Stimulated activated CD4-positive, alpha-beta T cell treated with anti-CD3 and anti-CD28 coated beads, TNF-alpha, amount 100 ng/mL, for 24 hours (primary cell): ENCODE results near the gene SAMD4B.

Source experiments
- DNase-seq, 3 experiments: peaks; one replicate each; pipeline ENCODE4 v3.0.0-alpha.2; 2020; ENCODE audit warnings: low read depth in 3 of 3

The SAMD4B gene

DNA sequence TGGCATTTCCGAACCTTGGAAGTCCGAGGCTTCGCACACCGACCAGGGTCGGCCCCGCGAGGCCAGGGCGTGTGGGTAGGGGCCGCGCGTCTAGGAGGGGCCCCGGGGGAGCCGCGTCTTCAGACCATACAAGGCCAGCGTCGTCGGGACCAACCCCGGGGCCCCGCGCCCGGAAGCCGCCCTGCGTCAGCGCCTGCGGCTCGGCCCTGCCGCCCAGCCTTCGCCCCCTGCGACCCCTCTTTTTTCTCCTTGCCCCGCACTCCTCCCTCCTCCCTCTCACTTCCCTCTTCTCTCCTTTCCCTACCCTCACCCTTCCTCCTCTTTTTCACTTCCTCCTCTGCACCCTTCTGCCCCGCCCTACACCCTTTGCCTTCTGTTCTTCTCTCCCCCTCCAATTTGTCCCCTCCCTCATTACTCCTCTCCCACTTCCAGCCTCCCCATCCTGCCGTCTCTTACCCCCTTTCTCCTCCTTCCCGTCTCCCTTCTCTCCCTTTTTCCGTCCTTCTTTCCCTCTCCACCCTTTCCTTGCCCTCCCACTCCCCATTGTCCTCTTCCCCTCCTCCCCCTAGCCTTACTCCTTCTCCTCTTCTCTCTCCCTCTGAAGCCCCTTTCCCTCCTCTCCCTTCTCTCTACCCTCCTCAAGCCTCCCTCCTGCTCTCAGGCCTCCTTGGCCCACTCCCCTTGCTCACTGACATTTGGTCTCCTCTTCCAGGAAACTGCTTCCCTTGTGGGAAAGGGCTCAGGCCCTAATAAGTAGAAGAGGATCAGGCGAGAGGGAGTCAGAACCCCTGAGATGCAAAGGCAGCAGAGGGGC is 68.0 kb downstream of the SAMD4B start:
- peak in 1 of 3 experiments; percentile 58 for DNase-seq

DNA sequence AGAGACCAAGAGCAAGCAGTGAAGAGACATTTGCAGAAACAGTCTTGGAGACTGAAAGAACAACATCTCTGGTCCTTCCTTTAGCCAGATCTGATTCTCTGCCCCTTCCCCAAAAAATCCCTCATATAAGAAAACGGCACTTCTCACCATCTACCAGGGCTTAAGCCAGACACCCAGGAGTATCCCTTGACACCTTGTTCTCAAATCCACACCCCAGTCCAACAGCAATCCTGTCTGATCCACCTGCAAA is 68.5 kb downstream of the SAMD4B start:
- no peak for DNase-seq

DNA sequence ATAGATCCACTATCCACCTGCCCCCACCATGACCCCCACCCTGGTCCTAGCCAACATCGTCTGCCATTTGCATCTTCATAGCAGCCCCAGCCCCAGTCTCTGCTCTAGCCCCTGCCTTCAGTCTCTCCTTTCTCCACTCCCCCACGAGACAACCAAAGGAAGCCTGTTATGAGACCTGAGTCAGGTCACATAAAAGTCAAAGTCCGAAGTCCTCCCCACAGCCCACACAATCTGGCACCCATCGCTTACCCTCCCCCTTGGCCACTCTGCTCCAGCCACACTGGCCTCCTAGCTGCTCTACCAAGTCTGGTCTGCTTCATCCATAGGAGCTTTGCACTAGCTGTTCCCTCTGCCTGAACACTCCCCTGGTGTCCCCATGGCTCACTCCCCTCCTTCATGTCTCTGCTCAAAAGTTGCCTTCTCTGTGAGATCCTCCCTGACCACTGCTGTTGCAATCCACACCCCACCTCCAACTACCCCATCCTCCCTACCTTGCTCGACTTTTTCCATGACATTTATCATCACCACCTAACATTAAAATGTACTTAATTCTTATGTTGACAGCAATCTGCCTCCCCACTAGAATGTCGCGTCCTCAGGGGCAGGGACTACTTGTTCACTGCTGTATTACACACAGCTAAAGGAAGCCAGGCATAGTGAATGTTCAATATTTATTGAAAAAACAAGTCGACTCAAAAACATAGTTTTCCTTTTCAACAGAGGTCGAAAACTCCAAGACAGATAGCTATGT is 69.0 kb downstream of the SAMD4B start:
- no peak for DNase-seq

DNA sequence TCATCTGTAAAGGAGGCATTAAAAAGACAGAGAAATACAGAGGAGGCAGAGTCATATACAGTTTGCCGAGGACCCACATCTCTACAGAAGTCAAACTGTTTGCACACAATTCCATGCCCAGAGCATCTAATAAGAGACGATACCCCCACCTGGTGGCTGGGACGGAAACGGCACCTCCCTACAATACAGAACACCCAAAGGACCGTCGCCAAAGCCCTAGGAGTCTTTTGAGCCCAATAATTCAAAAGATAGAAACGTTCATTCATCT is 69.5 kb downstream of the SAMD4B start:
- DNase-seq: peak; percentile 81 to 91 (median 89)

DNA sequence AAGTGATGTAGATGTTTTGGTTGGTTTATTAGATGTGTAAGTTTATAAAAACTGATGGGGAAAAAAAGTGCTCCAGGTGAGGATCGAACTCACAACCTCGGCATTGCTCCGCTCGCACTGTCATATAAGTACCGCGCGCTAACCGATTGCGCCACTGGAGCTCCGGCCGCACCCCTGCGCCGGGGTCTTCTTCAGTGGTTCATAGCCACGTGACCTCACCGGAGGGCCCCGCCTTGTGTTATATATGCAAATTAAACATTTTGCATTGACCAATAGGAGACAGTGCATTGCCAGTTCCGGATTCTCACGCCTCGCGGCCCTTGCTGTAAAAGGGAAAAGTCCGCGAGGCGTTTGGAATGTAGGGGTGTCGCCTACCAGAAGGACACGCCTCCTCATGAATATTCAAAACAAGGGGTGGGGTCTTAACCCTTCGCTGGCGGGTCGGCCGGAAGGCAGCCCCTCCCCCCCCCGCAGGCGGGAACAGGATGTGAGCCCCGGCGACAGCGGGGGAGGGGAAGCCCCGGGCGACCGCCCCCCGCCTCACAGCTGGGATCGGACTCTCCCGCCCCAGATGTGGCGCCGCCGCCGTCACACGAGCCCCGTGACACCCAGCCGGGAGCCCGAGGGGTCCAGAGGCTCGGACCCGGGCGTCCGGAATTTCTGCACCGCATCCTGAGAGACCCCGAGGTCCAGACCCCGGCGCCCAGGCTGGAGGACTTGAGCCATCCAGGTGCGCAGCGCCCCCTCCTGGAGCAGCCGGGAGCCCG is 70.1 kb downstream of the SAMD4B start, which contains the start of gene PLEKHG2:
Gene PLEKHG2 (plus strand): TSS at position 570 of the 767 bp plus-strand sequence. CDS start 1,418 bp downstream, outside the sequence.
- peak; percentile 92 to 97 (median 96) for DNase-seq

DNA sequence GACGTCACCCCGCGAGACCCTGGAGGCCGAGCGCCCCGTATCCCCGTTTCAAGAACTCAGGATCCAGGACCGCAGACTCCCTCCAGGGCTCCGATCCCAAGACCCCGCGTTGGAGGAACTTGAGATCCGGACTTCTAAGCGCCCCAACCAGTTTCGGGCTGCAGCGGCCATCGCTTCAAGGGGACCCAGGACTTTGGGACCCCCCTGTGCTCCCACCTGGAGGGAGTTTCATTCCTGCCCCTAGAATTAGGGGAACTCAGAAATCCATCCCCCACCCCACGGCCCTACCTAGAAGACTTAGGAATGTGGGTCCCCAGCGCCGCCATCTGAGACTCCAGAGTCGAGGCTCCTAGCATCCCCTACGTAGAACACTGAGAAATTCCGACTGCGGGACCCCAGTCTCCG is 70.6 kb downstream of the SAMD4B start:
- no peak for DNase-seq

DNA sequence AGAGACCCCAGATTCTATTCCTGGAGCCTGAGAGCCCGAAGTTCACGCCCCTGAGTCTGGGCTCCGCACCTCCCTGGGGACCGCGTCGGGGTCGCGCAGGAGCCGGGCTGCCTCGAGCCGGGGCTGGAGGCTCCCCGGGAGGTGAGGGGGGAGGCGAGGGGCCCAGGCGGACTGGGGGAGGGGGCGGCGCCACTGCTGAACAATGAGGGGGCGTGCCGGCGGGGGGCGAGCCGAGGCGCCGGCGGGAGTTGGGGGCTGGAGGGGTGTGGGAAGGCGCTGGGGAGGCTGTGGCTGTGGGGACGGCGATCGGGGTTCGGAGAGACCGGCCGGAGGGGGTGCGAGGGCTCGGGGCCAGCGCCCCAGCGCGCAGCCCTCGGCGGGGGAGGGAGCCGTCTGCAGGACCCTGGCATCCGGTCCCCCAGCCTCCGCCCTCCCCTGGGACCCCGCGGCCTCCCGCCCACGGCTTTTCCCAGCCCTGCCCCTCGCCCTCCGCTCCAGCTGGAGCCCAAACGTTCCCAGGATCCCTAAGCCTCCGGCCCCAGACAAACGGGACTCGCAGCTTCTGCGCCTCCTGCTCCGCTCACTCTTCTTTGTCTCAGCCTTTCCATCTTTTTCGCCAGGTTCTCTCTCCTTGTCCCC is 71.2 kb downstream of the SAMD4B start:
- DNase-seq: no peak

DNA sequence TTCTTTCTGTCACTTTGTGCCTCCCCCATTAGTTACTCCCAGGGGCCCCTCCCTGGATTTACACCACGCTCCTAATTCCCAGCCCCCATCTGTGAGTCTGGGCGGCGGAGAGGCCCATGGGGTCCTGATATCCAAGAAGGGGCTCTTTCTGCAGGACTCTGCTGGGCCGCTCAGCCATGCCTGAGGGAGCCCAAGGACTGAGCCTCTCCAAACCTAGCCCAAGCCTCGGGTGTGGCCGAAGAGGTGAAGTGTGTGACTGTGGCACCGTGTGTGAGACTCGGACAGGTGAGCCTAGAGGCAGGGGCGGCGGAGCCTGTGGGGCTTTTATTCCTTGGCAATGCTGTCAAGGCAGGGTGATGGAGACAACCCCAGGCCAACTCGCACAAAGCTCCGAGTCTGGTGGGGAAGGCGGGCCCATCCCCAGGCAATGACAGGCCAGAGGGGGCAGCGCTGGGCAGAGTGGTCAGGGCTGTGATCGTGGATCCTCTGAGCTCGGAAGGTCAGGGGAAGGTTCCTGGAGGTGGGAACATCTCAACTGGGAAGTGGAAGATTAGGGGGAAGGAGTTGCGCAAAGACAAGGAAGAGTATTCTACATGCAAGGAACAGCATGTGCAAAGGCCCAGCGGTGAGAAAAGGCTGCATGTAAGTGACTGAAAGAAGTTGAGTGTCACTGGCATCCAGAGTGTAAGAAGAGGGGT is 71.8 kb downstream of the SAMD4B start:
- no peak for DNase-seq

DNA sequence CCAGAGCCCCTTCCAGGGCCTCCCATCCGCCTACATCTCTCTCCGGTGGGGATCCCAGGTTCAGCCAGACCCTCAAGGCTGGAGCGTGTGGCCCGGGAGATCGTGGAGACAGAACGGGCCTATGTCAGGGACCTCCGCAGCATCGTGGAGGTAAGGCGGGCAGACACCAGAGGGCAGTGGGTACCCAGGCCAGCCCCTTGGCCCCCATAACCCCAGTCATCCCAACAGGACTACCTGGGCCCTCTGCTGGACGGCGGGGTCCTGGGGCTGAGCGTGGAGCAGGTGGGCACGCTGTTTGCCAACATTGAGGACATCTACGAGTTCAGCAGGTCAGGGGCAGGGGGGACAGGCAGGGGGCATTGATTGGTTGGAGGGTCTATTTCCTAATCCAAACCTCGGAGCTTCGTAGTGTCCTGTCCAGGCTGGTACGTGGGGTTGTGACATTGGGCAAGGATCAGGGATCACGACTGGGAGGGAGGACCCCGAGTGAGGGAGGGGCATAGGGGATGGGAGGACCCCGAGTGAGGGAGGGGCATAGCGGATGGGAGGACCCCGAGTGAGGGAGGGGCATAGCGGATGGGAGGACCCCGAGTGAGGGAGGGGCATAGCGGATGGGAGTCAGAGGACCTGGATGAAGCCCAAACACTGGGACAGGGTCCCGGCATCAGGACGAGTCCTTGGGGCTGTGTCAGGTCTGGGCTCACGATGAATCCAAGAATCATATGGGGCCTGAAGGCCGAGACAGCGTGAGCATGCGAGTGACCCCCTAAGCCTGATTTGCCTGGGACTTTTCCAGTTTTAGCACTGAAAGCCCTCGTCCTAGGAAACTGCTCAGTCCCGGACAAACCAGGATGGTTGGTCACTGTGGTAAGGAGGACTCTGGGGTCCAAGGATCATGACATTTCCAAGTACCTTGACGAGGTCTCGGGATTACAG is 73.2 kb downstream of the SAMD4B start:
- DNase-seq: no peak

DNA sequence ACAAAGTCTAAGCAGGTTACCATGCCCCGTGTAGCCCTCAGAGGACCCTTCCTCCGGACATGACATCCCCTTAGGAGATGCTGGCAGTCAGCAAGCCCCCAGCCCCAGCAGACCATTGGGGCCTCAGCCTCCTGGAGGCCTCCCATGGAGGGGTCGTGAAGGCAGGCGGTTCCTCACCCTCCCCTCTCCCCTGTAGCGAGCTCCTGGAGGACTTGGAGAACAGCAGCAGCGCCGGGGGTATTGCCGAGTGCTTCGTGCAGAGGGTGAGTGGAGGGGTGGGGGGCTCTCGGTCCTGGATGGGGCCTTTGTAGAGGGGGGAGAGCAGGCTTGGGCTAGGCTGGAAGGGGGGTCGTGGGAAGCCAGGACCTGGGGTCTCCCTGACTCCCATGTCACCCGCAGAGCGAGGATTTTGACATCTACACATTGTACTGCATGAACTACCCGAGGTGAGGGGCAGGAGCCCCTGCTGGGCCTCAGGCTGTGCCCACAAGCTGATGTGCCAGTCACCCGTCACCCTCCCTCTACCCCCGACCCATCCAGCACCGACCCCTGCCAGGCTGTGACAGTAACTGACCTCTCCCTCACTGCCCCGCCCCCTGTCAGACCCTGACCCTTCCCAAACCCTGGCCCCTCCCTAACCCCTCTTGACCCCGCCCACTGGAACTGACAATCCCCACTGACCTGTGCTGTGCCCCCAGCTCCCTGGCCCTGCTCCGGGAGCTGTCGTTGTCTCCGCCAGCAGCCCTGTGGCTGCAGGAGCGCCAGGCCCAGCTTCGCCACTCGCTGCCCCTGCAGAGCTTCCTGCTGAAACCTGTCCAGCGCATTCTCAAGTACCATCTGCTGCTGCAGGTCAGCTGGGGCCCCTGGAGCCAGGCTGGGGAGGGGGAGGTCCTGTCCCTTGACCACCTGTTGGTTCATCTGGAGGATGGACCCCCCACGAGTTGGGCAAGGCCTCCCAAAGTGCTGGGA is 74.2 kb downstream of the SAMD4B start:
- DNase-seq: no peak

DNA sequence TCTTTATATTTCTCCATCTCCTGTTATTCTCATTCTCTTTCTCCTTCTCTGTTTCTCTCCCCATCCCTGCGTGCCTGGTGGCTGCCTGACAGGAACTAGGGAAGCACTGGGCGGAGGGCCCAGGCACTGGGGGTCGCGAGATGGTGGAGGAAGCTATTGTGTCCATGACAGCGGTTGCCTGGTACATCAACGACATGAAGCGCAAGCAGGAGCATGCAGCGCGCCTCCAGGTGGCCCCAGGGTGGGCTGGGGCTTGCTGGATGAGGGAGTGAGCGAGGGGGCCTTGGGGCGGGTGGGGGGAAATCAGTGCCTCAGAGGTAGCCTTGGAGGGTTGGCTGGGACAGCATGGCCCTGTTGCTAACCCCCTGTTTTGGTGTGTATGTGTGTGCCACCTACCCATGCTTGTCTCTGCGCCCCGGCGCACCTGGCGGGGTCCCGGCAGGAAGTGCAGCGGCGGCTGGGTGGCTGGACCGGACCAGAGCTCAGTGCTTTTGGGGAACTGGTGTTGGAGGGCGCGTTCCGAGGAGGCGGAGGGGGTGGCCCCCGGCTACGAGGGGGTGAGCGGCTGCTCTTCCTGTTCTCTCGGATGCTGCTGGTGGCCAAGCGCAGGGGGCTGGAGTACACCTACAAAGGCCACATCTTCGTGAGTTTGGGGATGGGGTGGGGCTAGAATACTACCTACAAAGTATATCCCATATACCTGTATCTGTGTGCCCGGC is 75.4 kb downstream of the SAMD4B start:
- DNase-seq: no peak

DNA sequence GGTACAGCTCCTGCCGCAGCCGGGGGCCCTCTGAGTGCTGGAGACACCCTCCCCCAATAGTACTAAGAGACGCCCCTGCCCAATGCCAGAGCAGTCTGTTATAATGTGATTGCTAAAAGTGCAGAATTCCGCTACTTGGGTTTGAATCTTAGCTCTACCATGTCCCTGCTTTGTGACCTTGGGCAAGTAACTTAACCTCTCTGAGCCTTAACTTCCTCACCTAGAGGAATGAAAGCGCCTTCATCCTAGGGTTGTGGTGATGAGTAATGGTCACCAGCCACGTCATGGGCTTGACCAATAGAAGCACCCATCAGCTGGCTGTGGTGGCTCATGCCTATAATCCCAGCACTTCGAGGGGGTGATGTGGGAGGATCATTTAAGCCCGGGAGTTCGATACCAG is 76.8 kb downstream of the SAMD4B start:
- DNase-seq: no peak

DNA sequence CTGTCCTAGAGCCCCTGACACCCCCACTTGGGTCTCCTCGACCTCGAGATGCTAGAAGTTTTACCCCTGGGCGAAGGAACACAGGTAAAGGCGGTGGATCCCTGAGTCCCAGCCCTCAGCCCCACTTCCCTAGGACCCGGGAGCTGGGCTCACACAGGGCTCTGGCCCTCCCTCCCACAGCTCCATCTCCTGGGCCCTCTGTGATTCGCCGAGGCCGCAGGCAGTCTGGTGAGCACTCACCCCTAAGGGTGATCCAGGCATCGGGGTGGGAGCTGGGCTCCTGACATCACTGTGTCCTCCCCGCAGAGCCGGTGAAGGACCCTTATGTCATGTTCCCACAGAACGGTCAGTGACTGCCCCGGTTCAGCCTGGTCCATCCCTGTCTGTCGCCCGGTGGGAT is 78.5 kb downstream of the SAMD4B start:
- no peak for DNase-seq

DNA sequence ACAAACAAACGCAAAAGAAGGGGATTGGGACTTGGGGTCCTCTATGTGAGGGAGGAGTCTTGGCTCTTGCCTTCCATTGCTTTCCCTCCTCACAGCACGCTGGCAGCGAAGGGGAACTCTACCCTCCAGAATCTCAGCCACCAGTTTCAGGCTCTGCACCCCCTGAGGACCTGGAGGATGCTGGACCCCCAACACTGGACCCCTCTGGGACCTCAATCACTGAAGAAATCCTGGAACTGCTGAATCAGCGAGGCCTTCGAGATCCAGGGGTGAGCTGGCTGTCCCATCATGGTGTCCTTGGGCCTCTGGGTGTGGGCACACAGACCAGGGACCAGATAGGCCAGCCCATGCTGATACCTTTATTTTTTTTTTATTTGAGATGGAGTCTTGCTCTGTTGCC is 79.8 kb downstream of the SAMD4B start:
- no peak for DNase-seq

DNA sequence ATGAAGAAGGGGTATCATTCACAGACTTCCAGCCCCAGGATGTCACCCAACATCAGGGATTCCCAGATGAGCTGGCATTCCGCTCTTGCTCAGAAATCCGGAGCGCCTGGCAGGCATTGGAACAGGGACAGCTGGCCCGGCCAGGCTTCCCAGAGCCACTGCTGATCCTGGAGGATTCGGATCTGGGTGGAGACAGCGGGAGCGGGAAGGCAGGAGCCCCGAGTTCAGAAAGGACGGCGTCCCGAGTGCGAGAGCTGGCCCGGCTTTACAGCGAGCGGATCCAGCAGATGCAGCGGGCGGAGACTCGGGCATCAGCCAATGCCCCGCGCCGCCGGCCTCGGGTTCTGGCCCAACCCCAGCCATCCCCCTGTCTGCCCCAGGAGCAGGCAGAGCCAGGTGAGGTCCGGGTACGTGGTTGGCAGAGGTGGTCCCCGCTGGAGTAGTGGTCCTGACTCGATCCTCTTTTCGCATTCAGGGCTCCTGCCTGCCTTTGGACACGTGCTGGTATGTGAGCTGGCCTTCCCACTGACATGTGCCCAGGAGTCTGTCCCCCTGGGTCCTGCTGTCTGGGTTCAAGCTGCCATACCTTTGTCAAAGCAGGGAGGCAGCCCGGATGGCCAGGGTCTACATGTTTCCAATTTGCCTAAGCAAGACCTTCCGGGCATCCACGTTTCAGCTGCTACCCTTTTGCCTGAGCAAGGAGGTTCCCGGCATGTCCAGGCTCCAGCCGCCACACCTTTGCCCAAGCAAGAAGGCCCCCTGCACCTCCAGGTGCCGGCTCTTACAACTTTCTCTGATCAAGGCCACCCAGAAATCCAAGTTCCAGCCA is 81.3 kb downstream of the SAMD4B start:
- no peak for DNase-seq

DNA sequence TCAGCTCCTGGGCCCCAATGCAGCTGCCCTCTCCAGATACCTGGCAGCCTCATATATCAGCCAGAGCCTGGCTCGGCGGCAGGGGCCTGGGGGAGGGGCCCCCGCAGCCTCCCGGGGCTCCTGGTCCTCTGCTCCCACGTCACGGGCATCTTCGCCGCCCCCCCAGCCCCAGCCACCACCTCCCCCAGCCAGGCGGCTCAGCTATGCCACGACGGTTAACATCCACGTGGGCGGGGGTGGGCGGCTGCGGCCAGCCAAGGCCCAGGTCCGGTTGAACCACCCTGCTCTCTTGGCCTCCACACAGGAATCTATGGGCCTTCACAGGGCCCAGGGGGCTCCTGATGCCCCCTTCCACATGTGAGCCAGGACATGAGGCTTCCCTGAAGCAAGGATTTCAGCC is 82.7 kb downstream of the SAMD4B start:
- DNase-seq: no peak

DNA sequence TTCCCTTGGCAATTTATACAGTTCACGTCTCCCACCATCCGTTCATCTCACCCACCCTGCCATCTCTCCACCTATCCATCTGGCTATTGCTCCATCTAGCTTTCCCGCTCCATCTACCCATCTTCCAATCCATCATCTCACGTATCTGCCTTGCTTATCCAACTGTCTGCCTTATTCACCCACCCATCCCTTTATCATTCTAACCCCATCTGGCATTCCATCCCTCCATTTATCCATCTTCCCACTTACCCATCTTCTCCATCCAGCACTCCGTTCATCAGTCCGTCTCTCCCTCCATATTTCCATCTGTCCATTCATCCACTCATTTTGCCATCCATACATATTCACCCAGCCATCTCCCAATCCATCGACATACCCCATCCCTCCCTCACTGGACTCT is 83.5 kb downstream of the SAMD4B start:
- DNase-seq: no peak

DNA sequence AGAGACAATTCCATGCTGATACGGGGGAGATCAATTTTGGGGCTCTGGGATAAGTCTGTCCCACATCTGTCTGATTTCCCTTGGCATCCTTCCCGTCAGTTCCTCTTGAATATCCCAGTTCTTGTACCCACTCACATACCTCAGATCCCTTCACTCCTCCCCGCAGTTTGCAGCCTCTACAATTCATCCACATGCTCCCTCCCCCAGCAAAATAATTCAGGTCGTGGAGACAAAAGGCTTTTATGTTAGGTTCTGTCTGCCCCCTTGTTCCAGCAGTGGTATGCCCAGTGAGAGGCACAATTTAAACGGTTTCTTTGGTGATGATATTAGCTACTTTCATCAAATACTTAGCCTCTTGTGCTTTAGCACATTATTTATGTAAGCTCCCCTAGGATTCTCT is 83.9 kb downstream of the SAMD4B start:
- DNase-seq: no peak
